AG09319 (cell line): Measurements from ENCODE around the gene ADAMTS17.

Experiments used
- DNase-seq: peaks from one replicate; pipeline ENCODE4 v3.0.0-alpha.2; 2010; ENCODE audit warnings: low read depth; ENCODE audit errors: extremely low read depth
- TF ChIP-seq, protein P1 (sequence below): IDR thresholded peaks from 2 replicates; pipeline ENCODE4 v1.5.1; 2011; ENCODE audit warnings: low read depth, mild to moderate bottlenecking, inconsistent platforms, low read length, moderate library complexity

Gene ADAMTS17

DNA sequence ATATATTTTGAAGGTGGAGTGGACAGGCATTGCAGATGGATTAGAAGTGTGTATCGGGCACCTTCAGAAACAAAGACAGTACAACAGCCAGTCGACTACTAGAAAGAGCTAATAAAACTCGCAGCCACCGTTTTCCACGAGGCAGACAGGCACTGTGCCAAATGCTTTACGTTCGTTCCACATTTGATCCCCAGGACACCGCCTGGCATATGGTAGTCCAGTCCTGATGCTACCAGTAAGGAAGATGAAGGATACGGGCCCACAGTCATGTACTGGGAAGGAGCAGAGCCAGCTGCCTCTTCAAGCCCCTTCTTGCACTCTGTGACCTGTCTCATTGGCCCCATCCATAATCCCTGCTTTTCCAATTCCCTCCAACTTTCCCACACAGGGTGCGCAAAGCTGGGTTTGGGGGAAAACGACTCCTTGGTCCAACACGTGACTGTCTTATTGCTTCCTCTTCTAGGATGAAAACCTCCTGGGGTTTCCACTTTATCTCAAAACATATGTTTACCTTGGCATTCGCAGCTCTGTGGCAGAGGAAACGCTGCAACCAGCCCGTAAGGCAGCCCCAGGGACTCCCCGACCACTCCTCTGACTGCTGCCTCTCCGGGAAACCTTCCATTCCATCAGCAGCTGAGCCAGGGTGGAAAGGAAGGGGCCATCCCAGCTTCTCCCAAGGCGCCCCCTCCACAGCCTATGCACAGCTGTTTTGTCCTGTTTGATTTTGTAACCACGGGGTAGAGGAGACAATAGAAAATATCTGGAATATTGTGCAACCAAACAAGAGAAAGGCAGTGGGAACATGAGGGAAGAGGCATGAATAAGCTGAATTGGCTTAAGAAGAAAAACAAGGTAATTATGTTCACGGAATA lies 107.4 kb downstream of the ADAMTS17 start:
- TF ChIP-seq, protein P1, sequence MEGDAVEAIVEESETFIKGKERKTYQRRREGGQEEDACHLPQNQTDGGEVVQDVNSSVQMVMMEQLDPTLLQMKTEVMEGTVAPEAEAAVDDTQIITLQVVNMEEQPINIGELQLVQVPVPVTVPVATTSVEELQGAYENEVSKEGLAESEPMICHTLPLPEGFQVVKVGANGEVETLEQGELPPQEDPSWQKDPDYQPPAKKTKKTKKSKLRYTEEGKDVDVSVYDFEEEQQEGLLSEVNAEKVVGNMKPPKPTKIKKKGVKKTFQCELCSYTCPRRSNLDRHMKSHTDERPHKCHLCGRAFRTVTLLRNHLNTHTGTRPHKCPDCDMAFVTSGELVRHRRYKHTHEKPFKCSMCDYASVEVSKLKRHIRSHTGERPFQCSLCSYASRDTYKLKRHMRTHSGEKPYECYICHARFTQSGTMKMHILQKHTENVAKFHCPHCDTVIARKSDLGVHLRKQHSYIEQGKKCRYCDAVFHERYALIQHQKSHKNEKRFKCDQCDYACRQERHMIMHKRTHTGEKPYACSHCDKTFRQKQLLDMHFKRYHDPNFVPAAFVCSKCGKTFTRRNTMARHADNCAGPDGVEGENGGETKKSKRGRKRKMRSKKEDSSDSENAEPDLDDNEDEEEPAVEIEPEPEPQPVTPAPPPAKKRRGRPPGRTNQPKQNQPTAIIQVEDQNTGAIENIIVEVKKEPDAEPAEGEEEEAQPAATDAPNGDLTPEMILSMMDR: no peak
- DNase-seq: no peak

DNA sequence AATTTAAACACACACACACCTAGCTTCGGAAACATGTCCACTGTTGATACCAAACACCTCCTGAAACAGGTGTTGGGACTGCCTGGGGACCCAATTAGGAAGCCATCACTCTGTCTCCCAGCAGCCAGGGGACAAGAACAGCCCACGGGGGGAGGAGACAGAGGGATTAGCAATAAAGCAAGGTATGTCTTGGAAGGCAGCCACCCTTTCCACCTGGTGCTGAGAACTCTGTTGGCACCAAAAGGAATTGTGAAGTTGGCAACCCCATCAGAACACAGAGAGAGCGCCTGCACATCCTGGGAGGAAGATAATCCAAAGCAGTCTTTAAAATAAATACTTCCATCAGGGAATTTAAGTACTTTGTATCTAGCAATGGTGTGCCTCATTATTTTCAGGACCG lies 111.0 kb downstream of the ADAMTS17 start:
- TF ChIP-seq, protein P1: no peak

DNA sequence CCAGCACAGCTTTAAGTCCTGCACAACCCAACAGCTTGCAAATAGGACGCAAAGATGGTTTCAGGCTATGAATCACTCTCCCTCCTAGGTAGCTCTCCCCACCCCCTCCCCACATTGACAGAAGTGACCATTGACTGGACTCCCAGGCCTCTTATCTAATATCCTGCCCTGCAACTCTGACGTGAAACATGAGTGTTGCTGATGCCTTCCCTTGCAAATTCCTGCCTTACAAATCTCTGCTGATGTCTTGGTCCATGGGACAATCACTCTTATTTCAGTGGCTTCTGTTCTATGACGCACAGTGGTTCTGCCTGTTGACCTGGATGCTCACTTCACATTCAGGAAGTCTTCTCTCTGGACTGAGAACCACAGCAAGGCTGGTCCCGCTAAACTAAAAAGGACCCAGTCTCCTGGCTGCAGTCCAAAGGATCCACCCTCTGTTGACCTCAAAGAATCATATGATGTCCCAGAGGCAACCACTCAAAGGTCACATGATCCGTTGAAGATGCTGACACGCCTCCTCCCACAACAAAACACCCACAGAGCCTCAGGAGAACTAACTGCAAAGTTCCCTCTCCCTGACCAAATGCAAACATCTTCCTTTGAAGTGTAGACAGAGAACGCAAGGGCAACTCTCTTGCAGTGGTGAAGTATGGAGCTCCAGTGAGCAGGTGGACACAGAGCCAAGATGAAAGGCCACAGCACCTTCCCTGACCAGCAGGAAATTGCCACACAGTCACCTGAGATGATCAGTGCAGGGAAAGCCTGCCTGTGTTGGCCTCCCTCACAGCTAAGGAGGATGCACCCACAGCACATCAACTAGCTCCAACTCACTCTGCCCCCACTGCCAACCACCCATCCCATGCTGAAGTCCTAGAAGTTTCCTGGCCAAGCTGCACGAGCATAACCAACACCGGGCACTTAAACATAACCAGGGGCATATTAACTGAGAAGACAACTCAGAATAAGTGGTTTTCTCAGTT lies 112.3 kb downstream of the ADAMTS17 start:
- no peak for DNase-seq
- TF ChIP-seq, protein P1: no peak

More for the DNA sequence above, 111.0 kb downstream of the ADAMTS17 start:
- DNase-seq: no peak

DNA sequence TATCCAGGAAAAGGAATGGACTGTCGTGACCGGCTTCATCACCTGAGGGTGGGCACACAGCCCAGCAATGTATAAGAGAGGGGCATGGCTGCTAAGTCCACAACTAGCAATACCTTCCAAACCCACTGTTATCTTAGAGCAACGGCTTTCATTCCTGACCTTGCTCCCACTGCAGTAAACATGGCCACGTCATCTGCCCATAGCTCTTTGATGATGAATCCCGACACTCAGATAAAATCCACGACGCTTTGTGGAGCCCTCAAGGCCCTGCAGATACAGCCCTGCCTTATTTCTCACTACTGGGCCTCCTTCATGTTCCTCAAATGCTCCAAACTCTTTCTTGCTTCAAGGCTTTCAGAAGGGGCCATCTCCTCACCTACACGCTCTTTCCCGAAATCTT lies 114.0 kb downstream of the ADAMTS17 start:
- TF ChIP-seq, protein P1: no peak
- DNase-seq: no peak

DNA sequence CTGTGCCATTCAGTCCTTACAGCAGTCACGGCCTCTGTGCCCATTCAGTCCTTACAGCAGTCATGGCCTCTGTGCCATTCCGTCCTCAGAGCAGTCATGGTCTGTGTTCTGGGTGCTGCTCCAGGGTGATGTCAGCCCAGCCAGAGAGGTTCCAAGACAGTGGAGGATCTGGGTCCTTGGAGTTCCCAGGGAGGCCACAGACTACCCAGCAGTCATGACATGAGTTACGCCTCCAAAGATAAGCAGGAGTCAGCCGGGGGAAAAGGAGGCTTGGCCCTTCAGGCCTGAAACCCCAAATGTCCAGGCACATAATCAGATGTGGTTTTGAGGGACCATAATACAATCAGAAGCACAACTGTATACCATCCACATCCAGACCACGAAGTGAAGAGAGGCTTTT lies 115.7 kb downstream of the ADAMTS17 start:
- TF ChIP-seq, protein P1: no peak
- DNase-seq: no peak

DNA sequence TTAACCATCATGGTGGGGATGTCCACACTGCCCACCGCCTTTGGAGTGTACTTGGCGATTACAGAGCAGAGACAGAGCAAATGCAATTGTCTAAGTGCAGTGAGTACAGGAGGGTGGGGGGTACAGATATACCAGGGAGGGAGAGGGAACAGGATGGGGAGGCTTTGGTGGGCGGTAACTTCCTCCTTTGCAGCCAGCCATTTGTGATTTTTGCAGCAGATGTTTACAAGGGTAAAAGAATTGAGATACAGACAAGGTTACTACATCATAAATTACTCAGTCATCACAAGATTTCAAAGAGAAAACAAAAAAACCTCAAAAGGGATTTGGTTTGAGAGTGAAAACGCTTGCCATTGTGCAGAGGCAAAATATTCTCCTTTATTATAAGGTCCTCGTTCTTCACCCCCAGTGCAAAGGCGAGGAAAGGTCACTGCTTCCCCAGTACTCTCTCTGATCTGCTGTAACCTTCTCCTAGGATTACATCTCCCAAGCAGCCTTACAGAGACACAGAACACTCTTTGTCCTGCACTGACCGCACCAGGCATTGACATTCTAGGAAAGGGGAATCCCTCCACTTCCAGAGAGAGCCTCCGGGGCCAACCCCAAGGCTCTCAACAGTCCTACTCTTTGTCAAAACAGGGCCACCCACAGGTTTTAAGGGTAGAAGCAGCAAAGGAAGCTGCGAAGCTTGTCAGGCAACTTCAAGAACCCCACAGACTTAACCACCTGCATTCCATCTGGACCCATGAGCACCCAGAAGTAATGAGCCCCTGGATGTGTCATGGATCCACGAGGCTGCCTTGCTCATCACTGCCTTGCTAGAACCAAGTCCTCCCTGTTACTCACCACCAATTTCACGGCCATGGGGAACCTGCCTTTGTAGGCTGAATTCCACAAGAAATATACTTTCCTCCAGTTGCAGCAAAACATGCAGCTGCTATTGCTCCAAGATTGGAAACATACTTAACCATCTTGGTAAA lies 117.3 kb downstream of the ADAMTS17 start:
- TF ChIP-seq, protein P1: no peak
- no peak for DNase-seq
